ENCODE measurements around the gene FTO. TPM values are rescaled to one million over a fixed set of nuclear protein-coding genes. Genes with fewer than 3 reads are reported as not detected.

Gene FTO
- total and polyA plus RNA-seq, 2 of the 13 experiments (the other 11 are each of a cell fraction or from before 2014, with no cell fraction given), result 41.6 to 55.8 TPM

- no peak for ATAC-seq
- CTCF ChIA-PET (ENCODE audit: low intra/inter-chr PET ratio, low total read pairs), result no interaction called here
Measured at GRCh38 chr16:53913099-53913870, 209.3 kb downstream of the FTO start.

GRCh38 chr16:53913920-53914319 is 210.0 kb downstream of the FTO start:
- Histone ChIP-seq H3K9ac (ENCODE audit: insufficient read depth, low read depth, low read length) (no peak overlapping the region), H3K36me3 (replicated peaks in 1 of 2; ENCODE audit: control insufficient read depth in 1 of 2, insufficient read depth in 2 of 2, low read length in 2 of 2) (no peaks in the 10 kb centered on the region), H3K9me3 (ENCODE audit: low read length) (no peaks in the 10 kb centered on the region), H3K4me1 (ENCODE audit: insufficient read depth, low read length) (peaks cover 16% of the 10 kb centered on the region), H3K4me2 (ENCODE audit: low read depth, low read length) (no peak overlapping the region), H4K20me1 (ENCODE audit: insufficient read depth, low read length) (no peaks in the 10 kb centered on the region), H3K27me3 (ENCODE audit: control insufficient read depth in 1 of 2, insufficient read depth in 2 of 2, low read length in 2 of 2) (no peaks in the 10 kb centered on the region), H3K79me2 (ENCODE audit: insufficient read depth, low read length) (no peaks in the 10 kb centered on the region), H2AFZ (ENCODE audit: low read length) (no peak overlapping the region), H3K27ac (ENCODE audit: extremely low read length, insufficient read depth, low read length) (no peak overlapping the region), H3K4me3 (replicated peaks in 1 of 3; ENCODE audit: insufficient read depth in 1 of 3, low read depth in 2 of 3, low read length in 3 of 3) (no peak overlapping the region)
- 86% methylated on average over 9 of the region's 9 CpGs for WGBS (ENCODE audit: low lambda C conversion rate)
- ChIA-PET POLR2A (no interaction called here), CTCF (ENCODE audit: low intra/inter-chr PET ratio, low total read pairs) (no interaction called here)
- intact Hi-C loops (cut with micrococcal nuclease; ENCODE audit: unreplicated experiment) (no loop called here), in situ Hi-C loops (cut with HindIII; ENCODE audit: extremely low pct_ligation_motif_present, low pct_unique_long_range_greater_than_20kb) (no loop called here)
- no peak for DNase-seq (ENCODE audit: low spot score)
- no peak for FAIRE-seq
- no TSS peak for BruUV-seq (replicated peaks)
- no peak for ATAC-seq
- TF ChIP-seq ZNF709 (CRISPR knock-in tag; IDR thresholded peaks at IDR 0.05) (no peak), SMAD9 (CRISPR knock-in tag; IDR thresholded peaks at IDR 0.05) (no peak), ZNF264 (CRISPR knock-in tag; IDR thresholded peaks at IDR 0.05) (no peak), KLF6 (CRISPR knock-in tag; IDR thresholded peaks at IDR 0.05) (no peak), PHF21A (CRISPR knock-in tag; IDR thresholded peaks at IDR 0.05) (no peak), ATF2 (CRISPR knock-in tag; IDR thresholded peaks at IDR 0.05) (no peak), STAT6 (CRISPR knock-in tag; IDR thresholded peaks at IDR 0.05; ENCODE audit: borderline replicate concordance) (no peak), SP5 (CRISPR knock-in tag; IDR thresholded peaks at IDR 0.05; ENCODE audit: borderline replicate concordance, low read depth) (no peak), FOXK2 (IDR thresholded peaks at IDR 0.05) (no peak), PCBP1 (IDR thresholded peaks at IDR 0.05; ENCODE audit: borderline replicate concordance, low read depth, low read length) (no peak), ZNF337 (CRISPR knock-in tag; IDR thresholded peaks at IDR 0.05; ENCODE audit: borderline replicate concordance, low read depth) (no peak), ZMAT3 (CRISPR knock-in tag; conservative IDR thresholded peaks at IDR 0.05) (no peak)

More at GRCh38 chr16:53913099-53913870, 209.3 kb downstream of the FTO start:
- no TSS peak for BruUV-seq (replicated peaks)
- H3K9me3 ChIP-seq (ENCODE audit: low read length), result no peaks in the 10 kb centered on the region
- H3K4me2 ChIP-seq (ENCODE audit: low read depth, low read length), result no peak overlapping the region
- no peak overlapping the region for H2AFZ ChIP-seq (ENCODE audit: low read length)
- in situ Hi-C loops (cut with HindIII; ENCODE audit: extremely low pct_ligation_motif_present, low pct_unique_long_range_greater_than_20kb), result no loop called here
- no peaks in the 10 kb centered on the region for H3K36me3 ChIP-seq (replicated peaks in 1 of 2; ENCODE audit: control insufficient read depth in 1 of 2, insufficient read depth in 2 of 2, low read length in 2 of 2)
- no peaks in the 10 kb centered on the region for H3K79me2 ChIP-seq (ENCODE audit: insufficient read depth, low read length)
- no peaks in the 10 kb centered on the region for H4K20me1 ChIP-seq (ENCODE audit: insufficient read depth, low read length)
- H3K9ac ChIP-seq (ENCODE audit: insufficient read depth, low read depth, low read length), result no peak overlapping the region
- H3K4me3 ChIP-seq (replicated peaks in 1 of 3; ENCODE audit: insufficient read depth in 1 of 3, low read depth in 2 of 3, low read length in 3 of 3), result no peak overlapping the region
- intact Hi-C loops (cut with micrococcal nuclease; ENCODE audit: unreplicated experiment), result no loop called here
- POLR2A ChIA-PET, result no interaction called here
- 96% methylated on average over 7 of the region's 7 CpGs for WGBS (ENCODE audit: low lambda C conversion rate)
- no peak overlapping the region for H3K27ac ChIP-seq (ENCODE audit: extremely low read length, insufficient read depth, low read length)
- peaks cover 22% of the 10 kb centered on the region for H3K4me1 ChIP-seq (ENCODE audit: insufficient read depth, low read length)
- TF ChIP-seq U2AF2 (IDR thresholded peaks at IDR 0.05; ENCODE audit: low read depth, low read length), result no peak
- no peak for TF ChIP-seq TAF15 (IDR thresholded peaks at IDR 0.05; ENCODE audit: low read depth, low read length, poor library complexity, severe bottlenecking)
- no peak for TF ChIP-seq ZNF337 (CRISPR knock-in tag; IDR thresholded peaks at IDR 0.05; ENCODE audit: borderline replicate concordance, low read depth)
- TF ChIP-seq MXD3 (CRISPR knock-in tag; IDR thresholded peaks at IDR 0.05), result no peak
- FAIRE-seq, result no peak
- H3K27me3 ChIP-seq (ENCODE audit: control insufficient read depth in 1 of 2, insufficient read depth in 2 of 2, low read length in 2 of 2), result no peaks in the 10 kb centered on the region
- no peak for DNase-seq (ENCODE audit: low spot score)
